Measurements from ENCODE around the gene KRT16.
A peak's percentile ranks its signal among the peaks of the same experiment; 100 is the strongest.
"Not testable (repeated sequence)": the region's sequence is repeated elsewhere in the genome, so short reads cannot be mapped to it uniquely, and the experiment has no call there.

Gene KRT16

DNA sequence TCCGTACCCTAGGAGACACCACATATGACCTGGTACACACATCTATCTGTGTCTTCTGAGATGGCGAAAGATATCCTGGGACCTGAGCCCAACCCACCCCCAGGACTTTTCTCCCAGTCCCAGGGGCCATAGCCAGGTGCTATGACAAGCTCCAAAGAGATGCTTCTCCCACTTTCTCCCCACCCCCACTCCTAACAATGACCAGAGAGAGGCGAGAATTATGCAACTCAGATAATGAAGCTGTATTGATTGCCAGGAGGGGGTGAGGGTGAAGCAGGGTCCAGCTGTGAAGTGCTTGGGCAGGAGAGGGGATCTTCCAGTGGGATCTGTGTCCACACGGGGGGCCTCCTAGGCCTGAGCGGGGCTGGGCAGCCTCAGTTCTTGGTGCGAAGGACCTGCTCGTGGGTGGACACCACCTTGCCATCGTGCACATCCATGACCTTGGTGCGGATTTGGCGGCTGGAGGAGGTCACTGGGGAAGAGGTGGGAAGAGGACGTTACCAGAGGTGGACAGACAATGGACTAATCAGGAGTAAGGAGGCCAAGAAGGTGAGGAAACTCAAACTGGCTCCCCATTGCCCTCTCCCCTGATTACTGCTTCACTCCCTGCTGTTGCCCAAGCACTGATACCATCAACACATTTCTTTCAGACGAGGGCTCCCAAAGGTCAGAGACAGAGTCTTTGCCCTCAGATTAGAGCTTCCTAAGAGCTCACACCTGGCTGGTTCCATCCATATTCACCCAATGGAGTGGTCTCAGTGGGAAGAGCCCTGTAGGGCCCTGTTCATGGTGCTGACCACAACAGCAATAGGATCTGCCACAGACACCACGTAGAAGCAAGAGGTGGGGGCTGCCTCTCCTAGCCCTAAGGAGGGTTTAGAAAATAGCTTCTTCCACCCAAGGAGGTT lies 30.3 kb downstream of the KRT16 start:
- DNase-seq = not testable (repeated sequence)

- DNase-seq = no peak
Measured at GRCh38 chr17:41581366-41582060, 31.1 kb downstream of the KRT16 start.

- no peak for DNase-seq
Measured at GRCh38 chr17:41580687-41581365, 31.7 kb downstream of the KRT16 start.

DNA sequence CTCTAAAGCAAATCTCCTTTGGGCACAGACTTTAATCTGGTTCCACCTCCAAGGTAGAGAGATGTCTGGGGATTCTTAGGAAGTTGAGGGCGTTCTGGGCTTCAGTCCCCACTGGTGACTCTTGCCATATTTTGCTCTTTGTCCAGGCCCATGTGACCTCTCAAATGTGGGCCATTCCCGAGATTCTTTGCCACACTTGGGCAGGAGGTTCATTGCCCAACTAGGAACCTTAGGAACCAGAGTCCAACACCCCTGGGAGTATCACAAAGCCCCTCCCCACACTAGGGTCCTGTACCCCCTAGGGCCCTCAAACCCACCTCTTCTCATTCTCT lies 32.4 kb downstream of the KRT16 start:
- no peak for DNase-seq

DNA sequence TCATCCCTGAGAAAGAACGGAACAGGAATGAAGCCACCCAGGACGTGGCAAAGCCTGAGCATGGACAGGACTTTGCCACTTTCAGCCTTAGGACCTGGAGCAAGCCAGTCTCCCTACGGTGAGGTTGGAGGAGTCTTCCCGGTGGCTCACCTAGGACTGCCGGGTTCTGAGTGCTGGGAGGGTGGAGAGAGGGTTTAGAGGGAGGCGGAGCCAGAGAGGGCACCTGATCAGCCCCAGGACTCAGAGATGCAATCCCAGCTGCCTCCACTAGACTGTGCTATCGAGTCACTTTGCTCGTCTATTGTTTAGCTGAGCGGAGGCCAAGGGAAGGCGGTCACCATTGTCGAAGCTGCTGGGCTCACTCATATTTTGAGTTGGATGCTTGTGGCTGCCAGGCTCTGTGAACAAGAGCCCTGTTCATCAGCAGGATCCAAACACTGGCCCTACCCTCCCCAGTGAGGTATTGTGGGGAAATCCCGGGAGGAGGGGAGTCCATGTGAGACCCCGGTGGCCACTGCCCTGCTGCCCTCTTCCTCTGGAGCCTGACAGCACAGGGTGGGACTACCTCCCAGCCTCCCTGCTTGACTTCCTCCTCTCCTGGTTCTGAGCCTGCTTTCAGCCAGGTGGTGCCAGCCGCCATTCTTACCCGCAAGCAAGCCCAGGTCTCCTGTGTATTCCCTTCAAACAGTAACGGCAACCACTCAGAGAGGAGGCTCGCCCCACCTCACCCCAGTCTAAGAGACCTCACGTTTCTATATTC lies 32.9 kb downstream of the KRT16 start:
- DNase-seq = peak; percentile 70

DNA sequence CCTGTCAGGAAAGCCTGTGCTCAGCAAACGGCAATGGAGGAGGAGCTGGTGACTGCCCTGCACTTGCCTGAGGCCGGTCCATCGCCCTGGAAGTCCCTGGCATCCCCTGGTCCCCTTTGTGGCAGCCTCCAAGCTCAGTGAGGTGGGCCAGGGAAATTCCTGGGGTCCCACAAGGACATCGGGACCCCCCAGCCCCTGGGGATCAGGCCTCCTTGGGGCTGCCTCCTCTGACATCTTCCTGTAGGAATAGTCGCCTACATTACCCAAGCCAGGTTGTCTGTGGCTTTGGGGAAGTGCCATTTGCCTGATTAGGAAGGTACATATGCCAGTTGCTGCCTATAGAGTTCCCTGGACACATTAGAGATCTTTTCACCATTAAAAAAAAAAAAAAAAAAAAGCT lies 33.6 kb downstream of the KRT16 start:
- no peak for DNase-seq

DNA sequence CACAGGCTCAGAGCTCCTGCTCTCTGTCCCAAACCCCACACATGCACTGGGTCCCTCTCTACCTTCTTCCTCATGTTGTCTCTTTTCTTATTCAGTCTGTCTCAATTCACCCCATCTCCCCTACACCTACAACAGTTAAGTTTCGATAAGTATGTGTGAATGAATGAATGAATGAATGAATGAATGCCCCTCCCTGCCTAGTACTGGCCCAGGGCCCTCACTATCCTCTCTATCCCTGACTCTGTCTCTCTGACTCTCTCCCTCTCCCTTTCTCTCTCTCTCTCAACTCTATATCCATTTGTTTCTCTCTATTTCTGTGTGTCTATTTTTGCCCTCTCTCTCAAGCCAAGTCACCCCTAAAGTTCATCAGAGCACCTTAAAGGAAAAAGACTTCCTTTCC lies 34.0 kb downstream of the KRT16 start:
- DNase-seq = no peak

DNA sequence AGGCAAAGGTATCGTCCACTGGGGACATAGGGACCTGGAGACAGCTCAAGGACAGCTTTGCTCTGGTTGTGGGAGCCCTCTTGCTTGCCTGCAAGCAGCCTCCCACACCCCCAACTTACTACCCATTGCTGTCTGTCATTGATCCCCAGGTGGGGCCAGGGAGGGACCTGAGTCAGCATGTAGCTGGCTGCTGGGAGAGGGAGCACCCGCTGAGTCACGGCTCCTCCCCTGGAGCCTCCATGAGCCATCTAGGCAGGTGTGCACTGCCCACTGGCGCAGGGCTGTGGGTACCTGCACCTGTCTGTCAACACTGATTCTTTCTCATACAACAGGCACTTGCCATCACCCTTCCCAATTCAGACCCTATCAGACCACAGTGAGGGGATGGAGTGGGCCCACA lies 35.8 kb downstream of the KRT16 start:
- not testable (repeated sequence) for DNase-seq

DNA sequence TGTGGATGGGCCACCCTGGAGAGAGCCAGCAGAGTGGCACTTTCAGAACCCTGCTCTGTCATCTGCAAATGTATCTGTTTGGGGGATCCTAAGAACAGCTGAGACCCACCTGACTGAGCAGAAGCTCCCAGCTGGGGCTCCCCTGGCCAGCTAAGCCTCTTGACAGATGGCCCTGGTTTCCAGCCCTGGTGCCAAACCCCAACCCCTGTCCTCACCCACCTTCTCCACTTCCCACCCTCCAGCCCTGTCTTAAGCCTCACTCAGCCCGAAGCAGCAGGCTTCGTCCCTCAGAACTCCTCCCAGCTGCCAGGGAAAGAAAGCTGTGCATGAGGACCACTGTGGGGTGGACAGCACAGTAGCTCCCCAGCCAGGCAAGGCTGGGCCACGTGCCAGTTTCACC lies 37.2 kb downstream of the KRT16 start:
- no peak for DNase-seq

DNA sequence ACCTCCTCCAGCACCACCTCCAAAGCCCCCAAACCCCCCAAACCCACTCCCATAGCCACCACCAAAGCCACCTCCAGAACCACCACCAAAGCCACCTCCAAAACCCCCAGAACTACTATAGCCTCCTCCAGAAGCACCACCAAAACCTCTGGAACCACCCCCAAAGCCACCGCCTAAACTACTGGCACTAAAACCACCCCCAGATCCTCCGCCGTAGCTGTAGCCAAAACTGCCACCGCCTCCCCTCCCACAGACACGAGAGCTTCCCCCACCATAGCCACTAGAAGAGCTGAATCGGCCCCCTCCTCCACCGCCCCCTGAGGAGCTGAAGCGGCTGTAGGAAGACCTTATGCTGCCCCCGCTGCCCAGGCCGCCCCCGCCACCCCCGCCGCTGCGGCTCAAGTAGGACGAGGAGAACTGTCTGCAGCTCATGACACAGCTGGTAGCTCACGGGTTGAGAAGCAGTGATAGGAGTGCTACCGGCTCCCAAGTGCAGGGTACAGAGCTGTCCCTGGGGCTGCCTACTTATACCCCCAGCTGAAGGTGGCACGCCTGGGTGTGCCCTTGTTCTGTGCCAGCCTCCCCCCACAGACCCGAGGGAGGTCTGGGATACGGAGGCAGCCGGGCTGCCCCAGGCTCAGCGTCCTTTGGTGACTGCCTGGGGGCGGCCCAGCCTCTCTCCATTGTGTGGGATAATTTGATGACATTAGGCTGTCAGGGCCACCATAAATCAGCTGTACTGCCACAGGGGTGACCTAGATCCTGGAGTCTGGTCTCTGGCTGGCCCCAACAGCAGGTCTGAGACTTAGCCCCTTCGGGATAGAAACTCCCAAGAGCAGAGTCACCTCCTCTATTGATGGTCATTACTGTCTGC lies 40.8 kb downstream of the KRT16 start, which contains the start of gene KRT9:
TSS of gene KRT9 (minus strand) at position 499 of the 874 bp plus-strand sequence. CDS start at position 432, 67 bp downstream.
- DNase-seq = no peak

GRCh38 chr17:41567317-41567716 lies 45.2 kb downstream of the KRT16 start:
- no peak for DNase-seq

DNA sequence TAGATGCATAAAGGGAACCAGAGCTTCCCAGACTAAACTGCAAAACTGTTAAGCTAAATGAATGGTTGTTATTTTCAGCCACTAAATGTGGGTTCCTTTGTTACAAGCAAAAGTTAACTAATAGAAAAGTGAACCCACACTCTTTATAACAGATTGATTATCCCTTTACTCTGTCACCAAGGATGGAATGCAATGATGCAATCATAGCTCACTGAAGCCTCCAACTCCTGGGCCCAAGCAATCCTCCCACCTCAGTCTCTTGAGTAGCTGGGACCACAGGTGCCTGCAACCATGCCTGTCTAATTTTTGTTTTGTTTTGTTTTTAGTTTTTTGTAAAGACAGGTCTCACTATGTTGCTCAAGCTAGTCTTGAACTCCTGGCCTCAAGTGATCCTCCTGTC lies 47.2 kb downstream of the KRT16 start:
- DNase-seq = no peak

- DNase-seq = no peak
Measured at GRCh38 chr17:41563607-41564170, 48.9 kb downstream of the KRT16 start.

- no peak for DNase-seq
Measured at GRCh38 chr17:41561554-41561953, 51.0 kb downstream of the KRT16 start.
